ENCODE measurements around the gene WSCD2.

WSCD2 gene

DNA sequence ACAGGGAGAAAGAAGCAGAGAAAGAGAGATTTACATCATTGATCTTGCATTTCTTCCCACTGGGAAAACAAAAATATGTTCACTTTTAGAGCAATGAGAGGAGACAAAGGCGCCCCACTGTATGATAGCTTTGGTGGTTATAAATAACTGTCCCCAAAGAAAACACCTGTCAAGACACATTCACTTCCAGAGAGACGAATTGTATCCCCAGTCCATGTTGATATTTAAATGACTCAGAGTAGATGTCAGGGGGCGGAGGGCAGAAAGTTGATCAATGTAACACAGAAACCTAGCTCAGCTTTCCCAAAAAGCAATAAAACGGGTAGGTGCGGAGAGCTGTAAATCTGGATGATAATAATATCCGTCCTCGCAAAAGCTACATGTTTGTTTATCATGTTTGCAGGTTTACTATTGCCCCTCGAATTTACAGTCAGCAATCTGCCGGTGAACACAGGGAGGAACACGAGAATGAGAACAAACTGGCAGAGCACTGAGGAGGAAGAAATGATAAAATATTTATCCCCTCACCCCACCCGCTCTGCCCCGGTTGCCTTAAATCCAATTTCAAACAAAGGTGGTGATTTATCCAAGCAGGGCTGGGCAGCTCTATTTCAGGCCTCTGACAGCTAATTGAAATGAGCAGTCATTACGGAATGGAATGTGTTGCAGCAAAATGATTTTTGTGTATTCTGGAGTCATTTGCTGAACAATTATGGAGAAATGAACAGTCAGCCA, 125.6 kb downstream of the WSCD2 start:
- no peaks in the 10 kb centered on the region for H3K4me1 ChIP-seq (ENCODE audit: control insufficient read depth, insufficient read depth, low read length)
- H3K36me3 ChIP-seq (ENCODE audit: control insufficient read depth, insufficient read depth, low read length): no peaks in the 10 kb centered on the region
- H3K27me3 ChIP-seq (ENCODE audit: control insufficient read depth, insufficient read depth, low read length): no peaks in the 10 kb centered on the region
- H3K27ac ChIP-seq (ENCODE audit: low read depth, low read length): no peak overlapping the region
- H3K4me3 ChIP-seq (ENCODE audit: low read length): no peak overlapping the region
- no peak overlapping the region for H3K9ac ChIP-seq (ENCODE audit: low read length)

- no peak overlapping the region for H3K4me3 ChIP-seq (ENCODE audit: low read length)
- H3K36me3 ChIP-seq (ENCODE audit: control insufficient read depth, insufficient read depth, low read length): no peaks in the 10 kb centered on the region
- no peak overlapping the region for H3K27ac ChIP-seq (ENCODE audit: low read depth, low read length)
- no peaks in the 10 kb centered on the region for H3K27me3 ChIP-seq (ENCODE audit: control insufficient read depth, insufficient read depth, low read length)
- H3K9ac ChIP-seq (ENCODE audit: low read length): no peak overlapping the region
- no peaks in the 10 kb centered on the region for H3K4me1 ChIP-seq (ENCODE audit: control insufficient read depth, insufficient read depth, low read length)
These were observed 126.1 kb downstream of the WSCD2 start for GRCh38 chr12:108255252-108255602.

DNA sequence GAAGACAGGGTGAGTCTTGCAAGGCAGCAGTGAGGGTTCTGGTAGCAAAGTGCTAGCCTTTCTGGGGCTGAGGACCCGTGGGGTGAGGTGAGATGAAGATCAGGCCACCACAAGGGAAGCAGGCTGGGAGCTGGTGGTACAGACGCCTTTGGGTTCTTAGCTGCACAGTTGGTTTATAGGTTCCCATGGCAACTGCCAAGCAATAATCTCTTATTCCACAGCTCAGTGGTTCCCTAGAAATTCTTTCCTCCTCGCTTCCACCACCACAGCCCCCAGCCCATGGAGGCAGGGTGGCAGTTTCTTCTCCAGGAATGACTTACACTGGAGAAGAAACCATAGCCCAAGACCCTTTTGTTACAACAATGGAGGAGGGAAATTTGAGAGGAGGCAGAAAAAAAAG, 127.9 kb downstream of the WSCD2 start:
- Histone ChIP-seq H3K4me1 (ENCODE audit: control insufficient read depth, insufficient read depth, low read length) (no peaks in the 10 kb centered on the region), H3K9ac (ENCODE audit: low read length) (no peak overlapping the region), H3K36me3 (ENCODE audit: control insufficient read depth, insufficient read depth, low read length) (no peaks in the 10 kb centered on the region), H3K4me3 (ENCODE audit: low read length) (no peak overlapping the region), H3K27ac (ENCODE audit: low read depth, low read length) (no peak overlapping the region), H3K27me3 (ENCODE audit: control insufficient read depth, insufficient read depth, low read length) (no peaks in the 10 kb centered on the region)

DNA sequence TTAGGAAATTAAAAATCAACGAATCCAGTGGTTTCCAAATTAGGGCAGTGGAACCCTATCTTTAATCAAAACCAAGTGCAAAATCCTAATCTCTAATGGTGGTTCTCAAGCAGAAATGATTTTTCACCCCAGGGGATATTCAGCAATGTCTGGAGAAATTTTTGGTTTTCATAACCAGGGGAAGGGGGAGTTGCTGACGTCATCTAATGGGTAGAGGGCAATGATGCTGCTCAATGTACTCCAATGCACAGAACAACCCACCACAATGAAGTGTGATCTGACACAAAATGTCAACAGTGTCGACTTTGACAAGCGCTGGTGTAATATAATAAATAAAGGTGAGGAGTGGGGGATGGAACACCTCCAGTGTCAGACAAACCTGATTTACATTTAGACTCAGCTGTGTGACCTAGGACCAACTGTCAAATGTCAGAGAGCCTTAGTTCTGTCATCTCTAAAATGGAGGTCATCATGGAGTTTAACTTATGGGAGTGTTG, 128.6 kb downstream of the WSCD2 start:
- H3K36me3 ChIP-seq (ENCODE audit: control insufficient read depth, insufficient read depth, low read length): no peaks in the 10 kb centered on the region
- no peak overlapping the region for H3K27ac ChIP-seq (ENCODE audit: low read depth, low read length)
- no peak overlapping the region for H3K4me3 ChIP-seq (ENCODE audit: low read length)
- H3K9ac ChIP-seq (ENCODE audit: low read length): no peak overlapping the region
- no peaks in the 10 kb centered on the region for H3K4me1 ChIP-seq (ENCODE audit: control insufficient read depth, insufficient read depth, low read length)
- no peaks in the 10 kb centered on the region for H3K27me3 ChIP-seq (ENCODE audit: control insufficient read depth, insufficient read depth, low read length)

DNA sequence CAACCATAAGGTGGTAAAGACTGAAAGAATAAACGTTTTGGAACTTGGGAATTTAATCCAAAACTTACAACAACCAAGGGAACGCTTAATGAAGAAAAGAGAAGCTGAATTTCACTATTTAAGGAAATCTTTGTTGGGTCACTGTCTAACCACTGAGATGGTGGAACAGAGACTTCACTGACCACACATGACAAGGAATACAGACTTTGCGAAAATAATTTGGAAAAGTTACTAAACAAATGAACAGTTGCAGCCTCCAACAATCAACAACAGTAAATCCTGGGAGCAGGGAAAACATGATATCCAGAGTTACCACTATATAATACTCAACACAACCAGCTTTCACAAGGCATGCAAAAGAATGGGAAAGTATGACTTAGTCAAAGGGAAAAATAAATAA, 131.0 kb downstream of the WSCD2 start:
- H3K27me3 ChIP-seq (ENCODE audit: control insufficient read depth, insufficient read depth, low read length): no peaks in the 10 kb centered on the region
- H3K9ac ChIP-seq (ENCODE audit: low read length): no peak overlapping the region
- no peaks in the 10 kb centered on the region for H3K4me1 ChIP-seq (ENCODE audit: control insufficient read depth, insufficient read depth, low read length)
- H3K27ac ChIP-seq (ENCODE audit: low read depth, low read length): no peak overlapping the region
- H3K36me3 ChIP-seq (ENCODE audit: control insufficient read depth, insufficient read depth, low read length): no peaks in the 10 kb centered on the region
- no peak overlapping the region for H3K4me3 ChIP-seq (ENCODE audit: low read length)

GRCh38 chr12:108260969-108261368, 131.9 kb downstream of the WSCD2 start:
- Histone ChIP-seq H3K9ac (ENCODE audit: low read length) (no peak overlapping the region), H3K4me3 (ENCODE audit: low read length) (no peak overlapping the region), H3K4me1 (ENCODE audit: control insufficient read depth, insufficient read depth, low read length) (no peaks in the 10 kb centered on the region), H3K27me3 (ENCODE audit: control insufficient read depth, insufficient read depth, low read length) (no peaks in the 10 kb centered on the region), H3K36me3 (ENCODE audit: control insufficient read depth, insufficient read depth, low read length) (no peaks in the 10 kb centered on the region), H3K27ac (ENCODE audit: low read depth, low read length) (no peak overlapping the region)

DNA sequence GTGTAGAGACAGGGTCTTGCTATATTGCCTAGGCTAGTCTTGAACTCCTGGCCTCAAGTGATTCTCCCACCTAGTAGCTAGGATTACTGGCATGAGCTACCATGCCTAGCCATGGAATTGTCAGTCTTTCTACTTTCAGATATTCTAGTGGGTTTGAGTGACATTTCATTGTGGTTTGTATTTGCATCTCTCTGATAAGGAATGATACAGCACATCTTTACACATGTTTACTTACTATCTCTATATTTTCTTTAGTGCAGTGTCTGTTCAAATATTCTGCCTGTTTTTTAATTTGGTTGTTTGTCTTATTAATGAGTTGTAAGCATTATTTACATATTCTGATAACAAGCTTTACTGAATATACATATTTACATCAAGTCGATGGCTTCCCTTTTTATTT, 136.4 kb downstream of the WSCD2 start:
- H3K27ac ChIP-seq (ENCODE audit: low read depth, low read length): no peak overlapping the region
- no peak overlapping the region for H3K4me3 ChIP-seq (ENCODE audit: low read length)
- H3K4me1 ChIP-seq (ENCODE audit: control insufficient read depth, insufficient read depth, low read length): no peaks in the 10 kb centered on the region
- H3K9ac ChIP-seq (ENCODE audit: low read length): no peak overlapping the region
- no peaks in the 10 kb centered on the region for H3K27me3 ChIP-seq (ENCODE audit: control insufficient read depth, insufficient read depth, low read length)
- no peaks in the 10 kb centered on the region for H3K36me3 ChIP-seq (ENCODE audit: control insufficient read depth, insufficient read depth, low read length)

DNA sequence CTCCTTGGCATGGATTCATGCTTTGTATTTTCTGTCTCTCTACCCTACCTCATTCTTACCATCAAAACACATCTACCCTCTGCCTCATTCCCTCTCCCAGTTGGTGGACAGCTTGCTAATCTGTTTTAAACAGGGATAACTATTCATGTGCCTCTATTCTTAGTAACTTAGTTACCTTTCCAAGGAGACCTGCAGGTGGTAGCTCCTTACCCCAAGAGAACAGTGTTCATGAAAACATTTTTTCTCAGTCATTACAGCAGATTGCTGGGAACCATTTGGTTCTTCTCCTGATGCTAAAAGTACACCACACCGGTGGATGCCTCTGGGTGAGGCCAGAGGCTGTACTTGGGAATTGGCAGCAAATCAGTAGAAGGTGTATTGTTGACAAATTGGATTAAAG, 137.0 kb downstream of the WSCD2 start:
- Histone ChIP-seq H3K9ac (ENCODE audit: low read length) (no peak overlapping the region), H3K36me3 (ENCODE audit: control insufficient read depth, insufficient read depth, low read length) (no peaks in the 10 kb centered on the region), H3K27me3 (ENCODE audit: control insufficient read depth, insufficient read depth, low read length) (no peaks in the 10 kb centered on the region), H3K4me3 (ENCODE audit: low read length) (no peak overlapping the region), H3K27ac (ENCODE audit: low read depth, low read length) (no peak overlapping the region), H3K4me1 (ENCODE audit: control insufficient read depth, insufficient read depth, low read length) (no peaks in the 10 kb centered on the region)

- H3K4me3 ChIP-seq (ENCODE audit: low read length): no peak overlapping the region
- H3K4me1 ChIP-seq (ENCODE audit: control insufficient read depth, insufficient read depth, low read length): no peaks in the 10 kb centered on the region
- H3K9ac ChIP-seq (ENCODE audit: low read length): no peak overlapping the region
- no peaks in the 10 kb centered on the region for H3K36me3 ChIP-seq (ENCODE audit: control insufficient read depth, insufficient read depth, low read length)
- H3K27ac ChIP-seq (ENCODE audit: low read depth, low read length): no peak overlapping the region
- H3K27me3 ChIP-seq (ENCODE audit: control insufficient read depth, insufficient read depth, low read length): no peaks in the 10 kb centered on the region
These were observed 138.4 kb downstream of the WSCD2 start for GRCh38 chr12:108267450-108267849.

DNA sequence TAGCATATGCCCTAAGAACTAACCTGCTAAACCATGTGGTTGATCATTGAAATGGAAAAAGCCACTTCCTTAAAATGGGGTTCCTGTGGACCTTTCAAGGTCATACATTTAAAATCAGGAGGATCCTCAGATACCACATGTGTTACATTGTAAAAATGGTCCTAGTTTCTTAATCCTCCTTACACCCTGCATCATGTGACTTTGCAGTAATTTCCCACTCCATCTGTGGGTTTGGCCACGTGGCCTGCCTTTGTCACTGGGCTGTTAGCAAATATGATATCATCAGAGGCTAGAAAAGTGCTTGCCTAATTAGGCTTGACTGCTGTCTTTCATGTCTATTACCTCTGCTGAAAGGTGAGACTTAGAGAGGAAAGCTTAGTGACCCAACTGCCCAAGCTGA, 139.3 kb downstream of the WSCD2 start:
- Histone ChIP-seq H3K9ac (ENCODE audit: low read length) (no peak overlapping the region), H3K4me3 (ENCODE audit: low read length) (no peak overlapping the region), H3K27me3 (ENCODE audit: control insufficient read depth, insufficient read depth, low read length) (no peaks in the 10 kb centered on the region), H3K4me1 (ENCODE audit: control insufficient read depth, insufficient read depth, low read length) (no peaks in the 10 kb centered on the region), H3K36me3 (ENCODE audit: control insufficient read depth, insufficient read depth, low read length) (no peaks in the 10 kb centered on the region), H3K27ac (ENCODE audit: low read depth, low read length) (no peak overlapping the region)

- Histone ChIP-seq H3K27me3 (ENCODE audit: control insufficient read depth, insufficient read depth, low read length) (no peaks in the 10 kb centered on the region), H3K9ac (ENCODE audit: low read length) (no peak overlapping the region), H3K36me3 (ENCODE audit: control insufficient read depth, insufficient read depth, low read length) (no peaks in the 10 kb centered on the region), H3K4me1 (ENCODE audit: control insufficient read depth, insufficient read depth, low read length) (no peaks in the 10 kb centered on the region), H3K27ac (ENCODE audit: low read depth, low read length) (no peak overlapping the region), H3K4me3 (ENCODE audit: low read length) (no peak overlapping the region)
These were observed 140.1 kb downstream of the WSCD2 start for GRCh38 chr12:108269224-108269623.

GRCh38 chr12:108270035-108270848, 141.2 kb downstream of the WSCD2 start:
- H3K9ac ChIP-seq (ENCODE audit: low read length): no peak overlapping the region
- H3K27ac ChIP-seq (ENCODE audit: low read depth, low read length): no peak overlapping the region
- no peaks in the 10 kb centered on the region for H3K4me1 ChIP-seq (ENCODE audit: control insufficient read depth, insufficient read depth, low read length)
- no peak overlapping the region for H3K4me3 ChIP-seq (ENCODE audit: low read length)
- no peaks in the 10 kb centered on the region for H3K27me3 ChIP-seq (ENCODE audit: control insufficient read depth, insufficient read depth, low read length)
- H3K36me3 ChIP-seq (ENCODE audit: control insufficient read depth, insufficient read depth, low read length): no peaks in the 10 kb centered on the region

DNA sequence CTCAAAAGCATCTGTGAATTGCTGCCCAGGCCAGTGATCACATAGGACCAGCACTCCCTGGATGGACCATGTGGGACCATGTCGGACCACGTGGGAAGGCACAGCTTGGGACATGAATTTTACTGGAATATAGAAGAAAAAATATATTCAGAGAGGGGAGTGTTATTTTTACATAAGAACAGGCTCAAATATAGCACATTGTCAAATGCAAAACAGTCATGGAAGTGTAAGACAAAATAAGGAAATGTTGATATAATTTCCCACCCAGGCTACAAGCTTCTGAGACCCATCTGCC, 141.7 kb downstream of the WSCD2 start:
- Histone ChIP-seq H3K4me3 (ENCODE audit: low read length) (no peak overlapping the region), H3K9ac (ENCODE audit: low read length) (no peak overlapping the region), H3K27ac (ENCODE audit: low read depth, low read length) (no peak overlapping the region), H3K4me1 (ENCODE audit: control insufficient read depth, insufficient read depth, low read length) (no peaks in the 10 kb centered on the region), H3K36me3 (ENCODE audit: control insufficient read depth, insufficient read depth, low read length) (no peaks in the 10 kb centered on the region), H3K27me3 (ENCODE audit: control insufficient read depth, insufficient read depth, low read length) (no peaks in the 10 kb centered on the region)

Measured in rectal smooth muscle tissue (tissue), 1 donor.